Lower leg skin (tissue), 3 donors: Measurements from ENCODE around the gene ZBTB40.

ENCODE experiments used
- CTCF ChIP-seq, 3 donors: fragments of 450-650 bp; IDR thresholded peaks; one replicate each; pipeline ENCODE4 v1.5.1; 2016; ENCODE audit warnings: antibody characterized with exemption in 3 of 3, mild to moderate bottlenecking in 3 of 3, moderate library complexity in 2 of 3
- POLR2A ChIP-seq, 2 donors: fragments of 450-650 bp; IDR thresholded peaks; one replicate each; pipeline ENCODE4 v1.6.1; 2016 to 2017; ENCODE audit warnings: antibody characterized with exemption in 2 of 2, mild to moderate bottlenecking in 1 of 2, moderate library complexity in 1 of 2

- no peak for TF ChIP-seq POLR2A (IDR thresholded peaks at IDR 0.05)
- TF ChIP-seq CTCF (IDR thresholded peaks at IDR 0.05): no peak
Observed at GRCh38 chr1:22542886-22543285, 91.2 kb downstream of the ZBTB40 start.
